ENCODE data around the gene GIMAP4.

Gene GIMAP4

DNA sequence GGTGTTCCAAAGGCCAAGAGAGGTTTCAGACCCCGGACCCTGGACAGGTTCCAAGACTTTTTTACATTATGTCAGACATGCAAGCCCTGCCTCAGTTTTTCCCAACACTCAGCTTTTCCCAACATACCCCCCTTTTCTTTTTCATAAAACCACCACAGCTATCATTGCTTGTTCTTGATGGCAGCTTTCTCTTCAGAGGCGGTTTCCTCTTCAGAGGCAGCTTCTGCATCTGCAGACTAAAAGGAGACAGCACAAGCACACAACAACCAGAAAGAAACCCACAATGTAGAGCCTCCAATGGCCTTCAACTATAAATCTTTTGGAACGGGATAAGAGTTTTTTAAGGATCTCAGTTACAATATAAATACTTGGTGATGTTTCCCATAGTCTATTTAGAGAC, 45.7 kb downstream of the GIMAP4 start:
- Histone ChIP-seq H3K4me1 (ENCODE audit: control insufficient read depth, insufficient read depth, low read length) (no peaks in the 10 kb centered on the region), H3K9me3 (ENCODE audit: control insufficient read depth, insufficient read depth, low read depth, low read length) (no peaks in the 10 kb centered on the region), H3K4me3 (ENCODE audit: low read depth, low read length) (no peak overlapping the region), H3K36me3 (ENCODE audit: control insufficient read depth in 2 of 2, insufficient read depth in 1 of 2, low read length in 2 of 2) (no peaks in the 10 kb centered on the region), H3K27ac (ENCODE audit: extremely low read depth, low read depth, low read length) (no peak overlapping the region)
- TF ChIP-seq ZBTB1 (tag by site-specific recombination; IDR thresholded peaks at IDR 0.05) (no peak), ZNF664 (tag by site-specific recombination; IDR thresholded peaks at IDR 0.05) (no peak), SETDB1 (IDR thresholded peaks at IDR 0.05; ENCODE audit: insufficient read length, low read length) (no peak), ZNF585B (tag by site-specific recombination; IDR thresholded peaks at IDR 0.05) (no peak), ZNF202 (tag by site-specific recombination; IDR thresholded peaks at IDR 0.05; ENCODE audit: borderline replicate concordance) (no peak), GLI2 (tag by site-specific recombination; IDR thresholded peaks at IDR 0.05; ENCODE audit: borderline replicate concordance, low read depth) (no peak), ZNF302 (tag by site-specific recombination; IDR thresholded peaks at IDR 0.05; ENCODE audit: low read depth) (no peak), ZNF624 (tag by site-specific recombination; IDR thresholded peaks at IDR 0.05) (no peak), ZSCAN23 (tag by site-specific recombination; IDR thresholded peaks at IDR 0.05) (no peak), ZNF830 (tag by site-specific recombination; IDR thresholded peaks at IDR 0.05; ENCODE audit: low read depth) (no peak), ZNF621 (tag by site-specific recombination; IDR thresholded peaks at IDR 0.05) (no peak), ZNF114 (tag by site-specific recombination; IDR thresholded peaks at IDR 0.05) (no peak), GLI4 (tag by site-specific recombination; IDR thresholded peaks at IDR 0.05) (no peak), ZSCAN16 (tag by site-specific recombination; IDR thresholded peaks at IDR 0.05) (no peak), ZNF221 (tag by site-specific recombination; IDR thresholded peaks at IDR 0.05; ENCODE audit: borderline replicate concordance) (no peak)
- TF ChIP-seq, protein P1, sequence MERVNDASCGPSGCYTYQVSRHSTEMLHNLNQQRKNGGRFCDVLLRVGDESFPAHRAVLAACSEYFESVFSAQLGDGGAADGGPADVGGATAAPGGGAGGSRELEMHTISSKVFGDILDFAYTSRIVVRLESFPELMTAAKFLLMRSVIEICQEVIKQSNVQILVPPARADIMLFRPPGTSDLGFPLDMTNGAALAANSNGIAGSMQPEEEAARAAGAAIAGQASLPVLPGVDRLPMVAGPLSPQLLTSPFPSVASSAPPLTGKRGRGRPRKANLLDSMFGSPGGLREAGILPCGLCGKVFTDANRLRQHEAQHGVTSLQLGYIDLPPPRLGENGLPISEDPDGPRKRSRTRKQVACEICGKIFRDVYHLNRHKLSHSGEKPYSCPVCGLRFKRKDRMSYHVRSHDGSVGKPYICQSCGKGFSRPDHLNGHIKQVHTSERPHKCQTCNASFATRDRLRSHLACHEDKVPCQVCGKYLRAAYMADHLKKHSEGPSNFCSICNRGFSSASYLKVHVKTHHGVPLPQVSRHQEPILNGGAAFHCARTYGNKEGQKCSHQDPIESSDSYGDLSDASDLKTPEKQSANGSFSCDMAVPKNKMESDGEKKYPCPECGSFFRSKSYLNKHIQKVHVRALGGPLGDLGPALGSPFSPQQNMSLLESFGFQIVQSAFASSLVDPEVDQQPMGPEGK (tag by site-specific recombination; IDR thresholded peaks at IDR 0.05): no peak
- TF ChIP-seq, protein P2, sequence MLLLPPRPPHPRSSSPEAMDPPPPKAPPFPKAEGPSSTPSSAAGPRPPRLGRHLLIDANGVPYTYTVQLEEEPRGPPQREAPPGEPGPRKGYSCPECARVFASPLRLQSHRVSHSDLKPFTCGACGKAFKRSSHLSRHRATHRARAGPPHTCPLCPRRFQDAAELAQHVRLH (tag by site-specific recombination; IDR thresholded peaks at IDR 0.05): no peak
- TF ChIP-seq, protein P3, sequence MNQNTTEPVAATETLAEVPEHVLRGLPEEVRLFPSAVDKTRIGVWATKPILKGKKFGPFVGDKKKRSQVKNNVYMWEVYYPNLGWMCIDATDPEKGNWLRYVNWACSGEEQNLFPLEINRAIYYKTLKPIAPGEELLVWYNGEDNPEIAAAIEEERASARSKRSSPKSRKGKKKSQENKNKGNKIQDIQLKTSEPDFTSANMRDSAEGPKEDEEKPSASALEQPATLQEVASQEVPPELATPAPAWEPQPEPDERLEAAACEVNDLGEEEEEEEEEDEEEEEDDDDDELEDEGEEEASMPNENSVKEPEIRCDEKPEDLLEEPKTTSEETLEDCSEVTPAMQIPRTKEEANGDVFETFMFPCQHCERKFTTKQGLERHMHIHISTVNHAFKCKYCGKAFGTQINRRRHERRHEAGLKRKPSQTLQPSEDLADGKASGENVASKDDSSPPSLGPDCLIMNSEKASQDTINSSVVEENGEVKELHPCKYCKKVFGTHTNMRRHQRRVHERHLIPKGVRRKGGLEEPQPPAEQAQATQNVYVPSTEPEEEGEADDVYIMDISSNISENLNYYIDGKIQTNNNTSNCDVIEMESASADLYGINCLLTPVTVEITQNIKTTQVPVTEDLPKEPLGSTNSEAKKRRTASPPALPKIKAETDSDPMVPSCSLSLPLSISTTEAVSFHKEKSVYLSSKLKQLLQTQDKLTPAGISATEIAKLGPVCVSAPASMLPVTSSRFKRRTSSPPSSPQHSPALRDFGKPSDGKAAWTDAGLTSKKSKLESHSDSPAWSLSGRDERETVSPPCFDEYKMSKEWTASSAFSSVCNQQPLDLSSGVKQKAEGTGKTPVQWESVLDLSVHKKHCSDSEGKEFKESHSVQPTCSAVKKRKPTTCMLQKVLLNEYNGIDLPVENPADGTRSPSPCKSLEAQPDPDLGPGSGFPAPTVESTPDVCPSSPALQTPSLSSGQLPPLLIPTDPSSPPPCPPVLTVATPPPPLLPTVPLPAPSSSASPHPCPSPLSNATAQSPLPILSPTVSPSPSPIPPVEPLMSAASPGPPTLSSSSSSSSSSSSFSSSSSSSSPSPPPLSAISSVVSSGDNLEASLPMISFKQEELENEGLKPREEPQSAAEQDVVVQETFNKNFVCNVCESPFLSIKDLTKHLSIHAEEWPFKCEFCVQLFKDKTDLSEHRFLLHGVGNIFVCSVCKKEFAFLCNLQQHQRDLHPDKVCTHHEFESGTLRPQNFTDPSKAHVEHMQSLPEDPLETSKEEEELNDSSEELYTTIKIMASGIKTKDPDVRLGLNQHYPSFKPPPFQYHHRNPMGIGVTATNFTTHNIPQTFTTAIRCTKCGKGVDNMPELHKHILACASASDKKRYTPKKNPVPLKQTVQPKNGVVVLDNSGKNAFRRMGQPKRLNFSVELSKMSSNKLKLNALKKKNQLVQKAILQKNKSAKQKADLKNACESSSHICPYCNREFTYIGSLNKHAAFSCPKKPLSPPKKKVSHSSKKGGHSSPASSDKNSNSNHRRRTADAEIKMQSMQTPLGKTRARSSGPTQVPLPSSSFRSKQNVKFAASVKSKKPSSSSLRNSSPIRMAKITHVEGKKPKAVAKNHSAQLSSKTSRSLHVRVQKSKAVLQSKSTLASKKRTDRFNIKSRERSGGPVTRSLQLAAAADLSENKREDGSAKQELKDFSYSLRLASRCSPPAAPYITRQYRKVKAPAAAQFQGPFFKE (tag by site-specific recombination; IDR thresholded peaks at IDR 0.05; ENCODE audit: borderline replicate concordance): no peak
- TF ChIP-seq, protein P4, sequence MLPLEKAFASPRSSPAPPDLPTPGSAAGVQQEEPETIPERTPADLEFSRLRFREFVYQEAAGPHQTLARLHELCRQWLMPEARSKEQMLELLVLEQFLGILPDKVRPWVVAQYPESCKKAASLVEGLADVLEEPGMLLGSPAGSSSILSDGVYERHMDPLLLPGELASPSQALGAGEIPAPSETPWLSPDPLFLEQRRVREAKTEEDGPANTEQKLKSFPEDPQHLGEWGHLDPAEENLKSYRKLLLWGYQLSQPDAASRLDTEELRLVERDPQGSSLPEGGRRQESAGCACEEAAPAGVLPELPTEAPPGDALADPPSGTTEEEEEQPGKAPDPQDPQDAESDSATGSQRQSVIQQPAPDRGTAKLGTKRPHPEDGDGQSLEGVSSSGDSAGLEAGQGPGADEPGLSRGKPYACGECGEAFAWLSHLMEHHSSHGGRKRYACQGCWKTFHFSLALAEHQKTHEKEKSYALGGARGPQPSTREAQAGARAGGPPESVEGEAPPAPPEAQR (tag by site-specific recombination; IDR thresholded peaks at IDR 0.05): no peak
- POLR2A ChIA-PET: no interaction called here
- CTCF ChIA-PET: interaction anchor here (0.6 to 0.7 kb wide), 2 partner anchors 9 to 360 kb away, joined by 3 read pairs; no protein-coding TSS in a partner anchor
